PC-9 (cell line): ENCODE data around the gene DUSP16. TPM values are rescaled to one million over a fixed set of nuclear protein-coding genes. Genes with fewer than 3 reads are reported as not detected.
"Not testable (repeated sequence)": the region's sequence is repeated elsewhere in the genome, so short reads cannot be mapped to it uniquely, and the experiment has no call there.

ENCODE experiments used
- BruUV-seq: library from RNA; stranded (reverse); fragments of 400-500 nt; replicated peaks from 2 replicates; lab custom pipeline; 2021; lab: Mats Ljungman, UMichigan
- CTCF ChIA-PET: fragments of 300-600 bp; sonication (Branson Sonifier 250); formaldehyde crosslinking; loops from one replicate; lab custom pipeline; 2022; ENCODE audit warnings: antibody characterized with exemption; lab: Charles Lee
- POLR2A ChIA-PET: fragments of 300-600 bp; sonication (Branson Sonifier 250); formaldehyde crosslinking; loops from one replicate; lab custom pipeline; 2022; ENCODE audit warnings: antibody characterized with exemption; ENCODE audit not compliant: unreplicated experiment; lab: Charles Lee
- DNase-seq, 2 experiments: peaks; one replicate each; pipeline versions ENCODE4 v3.0.0 to v3.0.0-alpha.2; 2015 to 2022; ENCODE audit warnings: mixed read lengths in 1 of 2
- H2AFZ ChIP-seq: fragments of 200-600 bp; sonication (generic); 2 replicates; pipeline ENCODE4 v1.8.1; 2017; ENCODE audit warnings: antibody characterized with exemption
- H3F3A ChIP-seq: fragments of 200-600 bp; sonication (generic); 2 replicates; pipeline ENCODE4 v1.8.1; 2017; ENCODE audit warnings: antibody characterized with exemption, mild to moderate bottlenecking, low read depth; ENCODE audit not compliant: insufficient read depth
- H3K27ac ChIP-seq: fragments of 200-600 bp; sonication (generic); 2 replicates; pipeline ENCODE4 v1.6.1; 2016; ENCODE audit warnings: mixed run types
- H3K27me3 ChIP-seq: fragments of 200-600 bp; sonication (generic); 2 replicates; pipeline ENCODE4 v1.6.1; 2016; ENCODE audit warnings: low read depth, mixed run types; ENCODE audit not compliant: insufficient read depth
- H3K36me3 ChIP-seq: fragments of 200-600 bp; sonication (generic); 2 replicates; pipeline ENCODE4 v1.6.1; 2016; ENCODE audit warnings: low read depth, mixed run types
- H3K4me1 ChIP-seq: fragments of 200-600 bp; sonication (generic); replicated peaks from 2 replicates; pipeline ENCODE4 v1.6.1; 2016; ENCODE audit warnings: mixed run types; ENCODE audit not compliant: insufficient read depth
- H3K4me2 ChIP-seq: fragments of 200-600 bp; sonication (generic); 2 replicates; pipeline ENCODE4 v1.6.1; 2017; ENCODE audit warnings: mixed run types
- H3K4me3 ChIP-seq: fragments of 200-600 bp; sonication (generic); 2 replicates; pipeline ENCODE4 v1.6.1; 2016; ENCODE audit warnings: mixed run types
- H3K79me2 ChIP-seq: fragments of 200-600 bp; sonication (generic); 2 replicates; pipeline ENCODE4 v1.6.1; 2017; ENCODE audit warnings: low read depth, mixed run types
- H3K9me2 ChIP-seq: fragments of 200-600 bp; sonication (generic); 2 replicates; pipeline ENCODE4 v1.8.1; 2017; ENCODE audit warnings: mild to moderate bottlenecking; ENCODE audit not compliant: insufficient read depth
- H3K9me3 ChIP-seq: fragments of 200-600 bp; sonication (generic); 2 replicates; pipeline ENCODE4 v1.8.1; 2016; ENCODE audit warnings: low read depth; ENCODE audit not compliant: insufficient read depth
- H4K20me1 ChIP-seq: fragments of 200-600 bp; sonication (generic); 2 replicates; pipeline ENCODE4 v1.8.1; 2017; ENCODE audit not compliant: insufficient read depth
- EZH2 ChIP-seq: fragments of 200-600 bp; sonication (generic); IDR thresholded peaks from 2 replicates; pipeline ENCODE4 v1.8.0; 2017; ENCODE audit warnings: antibody characterized with exemption, low read depth
- intact Hi-C: fragments of 100-400 bp; cut with micrococcal nuclease; formaldehyde crosslinking; loops from one replicate; pipeline ENCODE4 v1.10.0; 2022; ENCODE audit not compliant: unreplicated experiment
- total RNA-seq: library from RNA; stranded (reverse); gene quantifications from 2 replicates; pipeline ENCODE4 v1.2.3, GENCODE V29; 2021
- TF ChIP-seq, protein P1 (sequence below): fragments of 200-600 bp; sonication (generic); conservative IDR thresholded peaks from 2 replicates; pipeline ENCODE4 v1.6.1; 2017; ENCODE audit warnings: mixed run types, antibody characterized with exemption, mild to moderate bottlenecking, moderate library complexity

Gene DUSP16
- total RNA-seq, 1 experiment from 2014 or later: 24.8 TPM

DNA sequence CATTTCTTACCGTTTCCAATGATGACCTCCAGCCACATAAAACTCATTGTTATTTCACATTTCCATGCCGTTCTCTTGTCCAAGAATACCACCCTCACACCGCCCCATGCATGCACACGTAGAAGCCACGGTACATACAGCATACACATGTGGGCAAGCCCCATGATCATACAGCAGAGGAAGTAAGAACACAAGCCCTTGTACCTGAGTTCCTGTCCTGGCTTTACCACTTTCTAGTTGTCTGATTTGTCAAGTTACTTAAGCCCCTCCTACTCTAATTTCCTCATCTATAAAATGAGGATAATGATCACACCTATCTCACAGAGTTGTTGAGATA, 59.9 kb downstream of the DUSP16 start:
- TF ChIP-seq EZH2: no peak
- TF ChIP-seq, protein P1, sequence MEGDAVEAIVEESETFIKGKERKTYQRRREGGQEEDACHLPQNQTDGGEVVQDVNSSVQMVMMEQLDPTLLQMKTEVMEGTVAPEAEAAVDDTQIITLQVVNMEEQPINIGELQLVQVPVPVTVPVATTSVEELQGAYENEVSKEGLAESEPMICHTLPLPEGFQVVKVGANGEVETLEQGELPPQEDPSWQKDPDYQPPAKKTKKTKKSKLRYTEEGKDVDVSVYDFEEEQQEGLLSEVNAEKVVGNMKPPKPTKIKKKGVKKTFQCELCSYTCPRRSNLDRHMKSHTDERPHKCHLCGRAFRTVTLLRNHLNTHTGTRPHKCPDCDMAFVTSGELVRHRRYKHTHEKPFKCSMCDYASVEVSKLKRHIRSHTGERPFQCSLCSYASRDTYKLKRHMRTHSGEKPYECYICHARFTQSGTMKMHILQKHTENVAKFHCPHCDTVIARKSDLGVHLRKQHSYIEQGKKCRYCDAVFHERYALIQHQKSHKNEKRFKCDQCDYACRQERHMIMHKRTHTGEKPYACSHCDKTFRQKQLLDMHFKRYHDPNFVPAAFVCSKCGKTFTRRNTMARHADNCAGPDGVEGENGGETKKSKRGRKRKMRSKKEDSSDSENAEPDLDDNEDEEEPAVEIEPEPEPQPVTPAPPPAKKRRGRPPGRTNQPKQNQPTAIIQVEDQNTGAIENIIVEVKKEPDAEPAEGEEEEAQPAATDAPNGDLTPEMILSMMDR: no peak
- intact Hi-C loops: no loop called here
- Histone ChIP-seq H3K9me3 (no peaks in the 10 kb centered on the region), H2AFZ (no peak overlapping the region), H3K36me3 (no peaks in the 10 kb centered on the region), H4K20me1 (no peaks in the 10 kb centered on the region), H3K9me2 (no peaks in the 10 kb centered on the region), H3K4me2 (no peak overlapping the region), H3K4me1 (no peaks in the 10 kb centered on the region), H3F3A (no peaks in the 10 kb centered on the region), H3K27ac (no peak overlapping the region), H3K79me2 (no peaks in the 10 kb centered on the region), H3K27me3 (no peaks in the 10 kb centered on the region), H3K4me3 (no peak overlapping the region)
- no peak for DNase-seq
- no TSS peak for BruUV-seq
- POLR2A ChIA-PET: no interaction called here
- CTCF ChIA-PET: no interaction called here

DNA sequence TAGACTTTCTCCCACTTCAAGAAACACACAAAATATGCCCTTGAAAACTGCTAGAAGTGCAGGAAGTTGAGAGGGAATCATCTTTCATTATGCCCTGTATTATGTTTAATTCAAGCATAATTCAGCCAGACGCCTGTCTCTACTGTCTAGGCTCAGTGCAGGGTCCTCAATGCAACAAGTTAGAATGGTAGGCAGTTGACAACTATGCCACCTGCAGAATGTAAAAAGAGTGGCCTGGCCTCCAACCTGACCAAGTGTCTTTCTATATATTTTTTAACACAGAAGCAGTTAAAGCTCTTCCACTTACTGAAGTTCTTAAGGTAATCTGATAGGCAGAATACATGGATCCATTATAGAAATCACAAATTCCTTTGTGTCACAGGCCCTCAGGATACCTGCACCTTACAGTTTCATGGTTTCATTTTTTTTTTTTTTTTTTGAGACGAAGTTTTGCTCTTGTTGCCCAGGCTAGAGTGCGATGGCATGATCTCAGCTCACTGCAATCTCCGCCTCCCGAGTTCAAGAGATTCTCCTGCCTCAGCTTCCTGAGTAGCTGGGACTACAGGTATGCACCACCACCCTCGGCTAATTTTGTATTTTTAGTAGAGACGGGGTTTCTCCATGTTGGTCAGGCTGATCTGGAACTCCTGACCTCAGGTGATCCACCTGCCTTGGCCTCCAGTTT, 60.4 kb downstream of the DUSP16 start:
- H3K36me3 ChIP-seq, H3K4me2 ChIP-seq, POLR2A ChIA-PET, H3F3A ChIP-seq, H3K4me1 ChIP-seq, intact Hi-C loops, H3K9me3 ChIP-seq, H3K27me3 ChIP-seq, H3K9me2 ChIP-seq, CTCF ChIA-PET, H3K79me2 ChIP-seq, DNase-seq, H3K27ac ChIP-seq, H4K20me1 ChIP-seq, H3K4me3 ChIP-seq, BruUV-seq, H2AFZ ChIP-seq: not testable (repeated sequence)

DNA sequence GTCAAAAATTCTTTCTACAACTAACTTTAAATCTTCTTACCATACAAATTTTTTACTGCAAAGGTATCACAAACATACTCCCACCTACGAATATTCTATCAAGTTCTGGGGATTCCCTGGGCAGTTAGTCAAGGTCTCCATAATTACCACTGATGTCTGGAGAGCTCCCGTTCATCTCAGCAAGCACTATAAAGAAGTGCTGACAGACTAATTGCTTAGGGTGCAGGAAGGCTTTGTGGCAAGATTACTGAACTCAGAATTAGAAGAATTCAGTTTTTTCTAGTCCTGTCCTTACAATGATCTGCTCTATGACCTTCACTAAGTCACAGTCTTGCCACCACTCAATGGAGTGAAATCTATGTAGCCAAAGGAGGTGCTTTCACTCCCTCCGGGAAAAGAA, 61.5 kb downstream of the DUSP16 start:
- ChIA-PET CTCF (no interaction called here), POLR2A (no interaction called here)
- no TSS peak for BruUV-seq
- Histone ChIP-seq H3F3A (no peaks in the 10 kb centered on the region), H3K27ac (no peak overlapping the region), H3K36me3 (no peaks in the 10 kb centered on the region), H3K27me3 (no peaks in the 10 kb centered on the region), H3K4me1 (no peaks in the 10 kb centered on the region), H3K9me2 (no peaks in the 10 kb centered on the region), H2AFZ (no peak overlapping the region), H3K79me2 (no peaks in the 10 kb centered on the region), H4K20me1 (no peaks in the 10 kb centered on the region), H3K4me3 (no peak overlapping the region), H3K4me2 (no peak overlapping the region), H3K9me3 (no peaks in the 10 kb centered on the region)
- DNase-seq: no peak
- intact Hi-C loops: no loop called here
- no peak for TF ChIP-seq EZH2

DNA sequence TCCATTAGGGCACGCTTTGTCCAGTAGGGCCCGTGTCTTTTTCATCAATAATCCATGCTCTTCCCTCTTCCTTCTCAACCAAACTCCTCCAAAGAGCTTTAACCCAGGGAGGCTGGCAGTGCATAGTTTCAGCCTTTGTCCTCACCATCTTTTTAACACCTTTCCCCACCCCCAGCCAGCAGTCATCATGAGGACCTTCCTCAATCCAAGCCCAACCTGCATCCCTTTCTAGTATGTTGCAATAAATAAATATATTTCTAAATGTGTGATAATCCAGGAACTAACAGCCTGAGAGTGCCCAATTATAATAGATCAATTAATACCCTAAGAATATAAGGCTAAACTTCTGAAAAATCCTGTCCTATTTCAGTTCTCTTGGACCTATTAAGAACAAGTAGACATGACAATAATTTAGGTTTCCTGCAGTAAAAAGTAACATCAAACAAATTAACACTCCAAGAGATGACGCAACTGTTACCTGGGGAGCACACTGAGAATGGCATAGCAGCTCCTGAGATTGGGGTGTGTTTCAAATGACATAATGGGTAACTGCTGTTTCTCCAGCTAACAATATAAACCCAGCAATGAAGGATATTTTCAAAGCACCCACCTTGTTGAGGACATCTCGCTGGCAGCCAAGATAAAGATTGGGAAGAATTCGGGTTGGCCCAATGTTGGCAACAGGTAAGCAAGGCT, 62.6 kb downstream of the DUSP16 start:
- H3K4me3 ChIP-seq: no peak overlapping the region
- no peaks in the 10 kb centered on the region for H4K20me1 ChIP-seq
- H3K27ac ChIP-seq: no peak overlapping the region
- no peak overlapping the region for H2AFZ ChIP-seq
- no peak for TF ChIP-seq EZH2
- TF ChIP-seq, protein P1: no peak
- CTCF ChIA-PET: no interaction called here
- no peaks in the 10 kb centered on the region for H3K79me2 ChIP-seq
- intact Hi-C loops: no loop called here
- POLR2A ChIA-PET: interaction anchor here (0.6 kb wide), 1 partner anchor 121 kb away, joined by 4 read pairs; no protein-coding TSS in a partner anchor
- H3K27me3 ChIP-seq: no peaks in the 10 kb centered on the region
- BruUV-seq: no TSS peak
- no peaks in the 10 kb centered on the region for H3K9me2 ChIP-seq
- no peak for DNase-seq
- no peaks in the 10 kb centered on the region for H3F3A ChIP-seq
- H3K36me3 ChIP-seq: no peaks in the 10 kb centered on the region
- H3K9me3 ChIP-seq: no peaks in the 10 kb centered on the region
- no peaks in the 10 kb centered on the region for H3K4me1 ChIP-seq
- no peak overlapping the region for H3K4me2 ChIP-seq
